Islet precursor cell (in vitro differentiated cells): ENCODE data around the gene BPIFB3.
A peak's percentile ranks its signal among the peaks of the same experiment; 100 is the strongest.
"Not testable (repeated sequence)": the region's sequence is repeated elsewhere in the genome, so short reads cannot be mapped to it uniquely, and the experiment has no call there.

Experiments
- DNase-seq: peaks from one replicate; pipeline ENCODE4 v3.0.0-alpha.2; 2018

Gene BPIFB3

GRCh38 chr20:33092361-33092760 is 38.7 kb downstream of the BPIFB3 start:
- DNase-seq: no peak

GRCh38 chr20:33093074-33093473 is 39.4 kb downstream of the BPIFB3 start:
- no peak for DNase-seq

GRCh38 chr20:33093582-33093981 is 39.9 kb downstream of the BPIFB3 start:
- no peak for DNase-seq

- DNase-seq: no peak
These were observed 41.5 kb downstream of the BPIFB3 start for GRCh38 chr20:33095249-33095648.

GRCh38 chr20:33095902-33096584 is 42.3 kb downstream of the BPIFB3 start:
- peak; percentile 82 for DNase-seq

- no peak for DNase-seq
These were observed 43.3 kb downstream of the BPIFB3 start for GRCh38 chr20:33097001-33097400.

- DNase-seq: no peak
These were observed 46.3 kb downstream of the BPIFB3 start for GRCh38 chr20:33099843-33100538.

- DNase-seq: no peak
These were observed 49.9 kb downstream of the BPIFB3 start for GRCh38 chr20:33103556-33103955.

GRCh38 chr20:33104336-33104735 is 50.6 kb downstream of the BPIFB3 start:
- no peak for DNase-seq

GRCh38 chr20:33105316-33105924 is 51.7 kb downstream of the BPIFB3 start:
- DNase-seq: no peak

GRCh38 chr20:33106058-33106620 is 52.4 kb downstream of the BPIFB3 start:
- not testable (repeated sequence) for DNase-seq

GRCh38 chr20:33108661-33109060 is 55.0 kb downstream of the BPIFB3 start:
- no peak for DNase-seq

- no peak for DNase-seq
These were observed 56.6 kb downstream of the BPIFB3 start for GRCh38 chr20:33110147-33110825.

GRCh38 chr20:33111306-33111705 is 57.6 kb downstream of the BPIFB3 start:
- no peak for DNase-seq

- no peak for DNase-seq
These were observed 59.1 kb downstream of the BPIFB3 start for GRCh38 chr20:33112547-33113386.

- no peak for DNase-seq
These were observed 59.7 kb downstream of the BPIFB3 start for GRCh38 chr20:33113387-33113908.

- DNase-seq: not testable (repeated sequence)
These were observed 61.8 kb downstream of the BPIFB3 start for GRCh38 chr20:33115501-33115900.

GRCh38 chr20:33119725-33120720 is 66.3 kb downstream of the BPIFB3 start:
- DNase-seq: peak; percentile 14

- DNase-seq: peak; percentile 9
These were observed 67.2 kb downstream of the BPIFB3 start for GRCh38 chr20:33120934-33121333.

GRCh38 chr20:33122297-33122696 is 68.6 kb downstream of the BPIFB3 start:
- DNase-seq: not testable (repeated sequence)
